GM12878 (cell line): ENCODE data around the gene ITIH2. TPM values are rescaled to one million over a fixed set of nuclear protein-coding genes. Genes with fewer than 3 reads are reported as not detected.

ENCODE experiments used
- ATAC-seq: fragments of 200-7000 bp; cut with Tn5 transposase; 3 replicates; pipeline ENCODE4 v1.9.1; 2020; ENCODE audit warnings: mild to moderate bottlenecking, moderate library complexity
- BruUV-seq: library from RNA; stranded (reverse); fragments of 400-500 nt; replicated peaks from 2 replicates; lab custom pipeline; 2021; lab: Mats Ljungman, UMichigan
- CTCF ChIA-PET: fragments of 300-600 bp; sonication (Branson Sonifier 250); formaldehyde crosslinking; extraction: SDS; loops from one replicate; lab custom pipeline; 2021; ENCODE audit warnings: inconsistent platforms; lab: Yijun Ruan, JAX
- POLR2A ChIA-PET: fragments of 350-600 bp; formaldehyde crosslinking; extraction: SDS; loops from one replicate; lab custom pipeline; 2021; ENCODE audit warnings: inconsistent platforms; lab: Charles Lee
- RAD21 ChIA-PET: fragments of 300-600 bp; sonication (Branson Sonifier 250); formaldehyde crosslinking; loops from one replicate; lab custom pipeline; 2023; ENCODE audit warnings: antibody characterized with exemption; ENCODE audit not compliant: unreplicated experiment; lab: Charles Lee
- SMC1A ChIA-PET: fragments of 300-600 bp; sonication (Branson Sonifier 250); formaldehyde crosslinking; loops from one replicate; lab custom pipeline; 2023; ENCODE audit not compliant: unreplicated experiment, uncharacterized antibody; lab: Charles Lee
- DNase-seq: peaks from one replicate; pipeline ENCODE4 v3.0.0-alpha.2; 2011; ENCODE audit warnings: low read depth, low spot score
- FAIRE-seq: peaks from 3 replicates; lab custom pipeline; 2011; peaks lifted over from hg19 to GRCh38; lab: Jason Lieb, UNC
- H2AFZ ChIP-seq: 2 replicates; pipeline ENCODE4 v1.6.0; 2011; ENCODE audit warnings: low read depth, low read length, control low read depth; ENCODE audit not compliant: control insufficient read depth
- H3K27ac ChIP-seq: 2 replicates; pipeline ENCODE4 v1.5.1; 2011; ENCODE audit warnings: control low read depth; ENCODE audit not compliant: control insufficient read depth, insufficient read depth
- H3K27me3 ChIP-seq, 2 experiments: replicated peaks in 1 of 2; 2 replicates each; pipeline versions ENCODE4 v1.6.0 to v1.6.1; 2011; ENCODE audit warnings: low read length in 1 of 2; ENCODE audit not compliant: control insufficient read depth in 2 of 2, insufficient read depth in 2 of 2
- H3K36me3 ChIP-seq, 2 experiments: 2 replicates each; pipeline ENCODE4 v1.5.1; 2011; ENCODE audit warnings: low read length in 1 of 2; ENCODE audit not compliant: control insufficient read depth in 2 of 2, insufficient read depth in 2 of 2
- H3K4me1 ChIP-seq: 2 replicates; pipeline ENCODE4 v1.6.1; 2011; ENCODE audit warnings: mild to moderate bottlenecking, low read length, moderate library complexity, mixed read lengths; ENCODE audit not compliant: control insufficient read depth, insufficient read depth
- H3K4me2 ChIP-seq: 2 replicates; pipeline ENCODE4 v1.6.0; 2011; ENCODE audit warnings: control low read depth; ENCODE audit not compliant: control insufficient read depth, insufficient read depth
- H3K4me3 ChIP-seq: fragments of 200-600 bp; sonication (generic); 2 replicates; pipeline ENCODE4 v1.5.1; 2016
- H3K79me2 ChIP-seq: 2 replicates; pipeline ENCODE4 v1.6.0; 2011; ENCODE audit warnings: low read length; ENCODE audit not compliant: control insufficient read depth, insufficient read depth
- H3K9ac ChIP-seq: 2 replicates; pipeline ENCODE4 v1.8.0; 2011; ENCODE audit warnings: low read length, control low read depth, mixed read lengths; ENCODE audit not compliant: control insufficient read depth, insufficient read depth
- H3K9me3 ChIP-seq: replicated peaks from 3 replicates; pipeline ENCODE4 v1.5.1; 2011; ENCODE audit warnings: mild to moderate bottlenecking, low read length; ENCODE audit not compliant: control insufficient read depth, insufficient read depth
- H4K20me1 ChIP-seq: 2 replicates; pipeline ENCODE4 v1.6.0; 2011; ENCODE audit not compliant: control insufficient read depth, insufficient read depth
- CBFB ChIP-seq: IDR thresholded peaks from 2 replicates; pipeline ENCODE4 v1.6.1; 2016; ENCODE audit warnings: antibody characterized with exemption, low read depth
- DPF2 ChIP-seq: fragments of 450-650 bp; IDR thresholded peaks from 2 replicates; pipeline ENCODE4 v1.6.1; 2017; ENCODE audit warnings: mild to moderate bottlenecking
- NFYA ChIP-seq: IDR thresholded peaks from 2 replicates; pipeline ENCODE4 v1.6.1; 2011; ENCODE audit warnings: low read depth, mild to moderate bottlenecking, low read length, improper control_type of control experiment, borderline replicate concordance
- NR2C1 ChIP-seq: fragments of 450-650 bp; IDR thresholded peaks from 2 replicates; pipeline ENCODE4 v1.6.1; 2017; ENCODE audit warnings: antibody characterized with exemption, mild to moderate bottlenecking, moderate library complexity
- NR2C2 ChIP-seq: IDR thresholded peaks from 2 replicates; pipeline ENCODE4 v1.6.1; 2011; ENCODE audit warnings: borderline replicate concordance, low read depth; ENCODE audit not compliant: control insufficient read depth, insufficient read length
- NRF1 ChIP-seq: conservative IDR thresholded peaks from 2 replicates; pipeline ENCODE4 v1.6.1; 2011; ENCODE audit warnings: mild to moderate bottlenecking, low read depth, low read length, improper control_type of control experiment
- RBBP5 ChIP-seq: fragments of 200-600 bp; sonication (generic); conservative IDR thresholded peaks from 2 replicates; pipeline ENCODE4 v1.6.1; 2016
- SMAD5 ChIP-seq: IDR thresholded peaks from 2 replicates; pipeline ENCODE4 v1.6.1; 2016; ENCODE audit warnings: antibody characterized with exemption, low read depth
- SREBF2 ChIP-seq: IDR thresholded peaks from 2 replicates; pipeline ENCODE4 v1.6.1; 2012; ENCODE audit warnings: mild to moderate bottlenecking, low read length
- SRF ChIP-seq, 2 experiments: IDR thresholded peaks; 2 replicates each; pipeline ENCODE4 v1.6.1; 2011; ENCODE audit warnings: low read depth in 2 of 2, low read length in 2 of 2, mild to moderate bottlenecking in 1 of 2, moderate library complexity in 1 of 2
- TCF12 ChIP-seq: IDR thresholded peaks from 2 replicates; pipeline ENCODE4 v1.6.1; 2011; ENCODE audit warnings: low read depth, mild to moderate bottlenecking, low read length
- ZNF274 ChIP-seq: IDR thresholded peaks from one replicate; pipeline ENCODE4 v1.8.0; 2011; ENCODE audit not compliant: insufficient read length, insufficient read depth
- WGBS: methylation state at CpG from one replicate; pipeline ENCODE4 v1.1.6; 2016; ENCODE audit warnings: low lambda C conversion rate; ENCODE audit not compliant: insufficient replicate concordance, insufficient coverage; ENCODE audit errors: missing lambda C conversion rate; 5-methylcytosine and 5-hydroxymethylcytosine counted together
- in situ Hi-C: fragments of 300-500 bp; cut with MboI; formaldehyde crosslinking; loops from 9 replicates; pipeline ENCODE4 v1.14.3; 2018; ENCODE audit warnings: mixed read lengths
- intact Hi-C: fragments of 100-400 bp; cut with micrococcal nuclease; formaldehyde crosslinking; loops from one replicate; pipeline ENCODE4 v1.14.2; 2022; ENCODE audit not compliant: unreplicated experiment
- polyA plus RNA-seq, 11 experiments: library from polyadenylated mRNA; depleted of rRNA in 4 of 11; unstranded in 6 of 11; stranded (reverse) in 5 of 11; fragments of >200 nt; fragmentation: Nextera tagmentation in 4 of 11; fragmentation: Illumina TruSeq in 1 of 11; extraction: Ambion mirVana in 4 of 11; extraction: Trizol in 1 of 11; gene quantifications; 1 replicate in 1 of 11; 2 replicates in 10 of 11; pipeline versions ENCODE4 v1.2.1 to v1.2.3, GENCODE V29; 2011 to 2016; ENCODE audit warnings: inconsistent platforms in 2 of 11, missing spikeins in 2 of 11, low read depth in 1 of 11
- total RNA-seq, 4 experiments: library from RNA; depleted of rRNA in 3 of 4; stranded (reverse); fragments of >200 nt in 3 of 4; fragmentation: Illumina TruSeq in 1 of 4; extraction: Trizol in 1 of 4; gene quantifications; 2 replicates each; pipeline versions ENCODE4 v1.2.1 to v1.2.3, GENCODE V29; 2013 to 2021
- TF ChIP-seq, protein P1 (sequence below): fragments of 450-650 bp; IDR thresholded peaks from 2 replicates; pipeline ENCODE4 v1.6.1; 2018; ENCODE audit warnings: mild to moderate bottlenecking, low read depth, moderate library complexity; ENCODE audit not compliant: partially characterized antibody
- TF ChIP-seq, protein P2 (sequence below): IDR thresholded peaks from 2 replicates; pipeline ENCODE4 v1.6.1; 2011; ENCODE audit warnings: borderline replicate concordance, low read depth, mild to moderate bottlenecking, moderate library complexity, mixed read lengths, low read length; ENCODE audit not compliant: insufficient read depth; ENCODE audit errors: extremely low read length
- TF ChIP-seq, protein P3 (sequence below): fragments of 450-650 bp; IDR thresholded peaks from 2 replicates; pipeline ENCODE4 v1.6.1; 2017; ENCODE audit warnings: mild to moderate bottlenecking, low read depth, inconsistent platforms; ENCODE audit not compliant: poor library complexity, severe bottlenecking
- TF ChIP-seq, protein P4 (sequence below): IDR thresholded peaks from 2 replicates; pipeline ENCODE4 v1.6.1; 2011; ENCODE audit warnings: borderline replicate concordance, low read depth, mild to moderate bottlenecking, moderate library complexity, low read length; ENCODE audit not compliant: insufficient read depth, poor library complexity, severe bottlenecking
- TF ChIP-seq, protein P5 (sequence below): IDR thresholded peaks from 2 replicates; pipeline ENCODE4 v1.6.1; 2012; ENCODE audit warnings: low read depth, low read length, improper control_type of control experiment

Gene ITIH2
- total and polyA plus RNA-seq, 10 of the 15 experiments (the other 5 are each of a cell fraction or from before 2014, with no cell fraction given), result 0.05 to 0.72 (median 0.53) TPM; not detected in 7

DNA sequence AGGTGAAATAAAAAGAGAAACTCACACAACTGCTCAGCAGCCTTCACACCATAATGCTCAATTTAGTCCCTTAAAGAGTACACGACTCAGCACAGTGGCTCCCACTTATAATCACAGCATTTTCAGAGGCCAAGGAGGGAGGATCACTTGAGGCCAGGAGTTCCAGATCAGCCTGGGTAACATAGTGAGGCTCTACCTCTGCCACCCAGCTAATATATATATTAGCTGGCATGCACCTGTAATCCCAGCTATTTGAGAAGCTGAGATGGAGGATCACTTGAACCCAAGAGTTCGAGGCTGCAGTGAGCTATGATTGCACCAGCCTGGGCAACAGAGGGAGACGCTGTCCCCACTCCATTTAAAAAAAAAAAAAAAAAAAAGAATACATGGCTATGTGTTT lies 2.2 kb downstream of the ITIH2 start:
- FAIRE-seq, result no peak
- H3K27ac ChIP-seq, result no peak overlapping the region
- H3K36me3 ChIP-seq, result no peaks in the 10 kb centered on the region
- H3K4me2 ChIP-seq, result no peak overlapping the region
- H3K4me1 ChIP-seq, result no peaks in the 10 kb centered on the region
- H3K79me2 ChIP-seq, result no peaks in the 10 kb centered on the region
- H4K20me1 ChIP-seq, result no peaks in the 10 kb centered on the region
- H2AFZ ChIP-seq, result no peak overlapping the region
- RAD21 ChIA-PET, result no interaction called here
- no peak for ATAC-seq
- no peak overlapping the region for H3K9ac ChIP-seq
- H3K4me3 ChIP-seq, result no peak overlapping the region
- H3K9me3 ChIP-seq, result no peaks in the 10 kb centered on the region
- in situ Hi-C loops, result no loop called here
- POLR2A ChIA-PET, result no interaction called here
- peaks cover 2 to 10% of the 10 kb centered on the region in 2 experiments for H3K27me3 ChIP-seq
- SMC1A ChIA-PET, result no interaction called here
- no peak for DNase-seq
- CTCF ChIA-PET, result interaction anchor here (1.0 to 2.1 kb wide), 2 partner anchors 18 to 180 kb away, joined by 3 to 7 read pairs; no protein-coding TSS in a partner anchor
- WGBS, result 23% methylated on average over 3 of the region's 3 CpGs
- no TSS peak for BruUV-seq
- intact Hi-C loops, result no loop called here
- no peak for TF ChIP-seq SMAD5
- TF ChIP-seq SRF (IDR thresholded peaks at IDR 0.05; ENCODE audit: low read depth in 2 of 2, low read length in 2 of 2), result no peak
- no peak for TF ChIP-seq NR2C2
- no peak for TF ChIP-seq ZNF274
- no peak for TF ChIP-seq NRF1
- no peak for TF ChIP-seq NR2C1
- no peak for TF ChIP-seq SREBF2
- TF ChIP-seq NFYA, result no peak
- TF ChIP-seq, protein P1, sequence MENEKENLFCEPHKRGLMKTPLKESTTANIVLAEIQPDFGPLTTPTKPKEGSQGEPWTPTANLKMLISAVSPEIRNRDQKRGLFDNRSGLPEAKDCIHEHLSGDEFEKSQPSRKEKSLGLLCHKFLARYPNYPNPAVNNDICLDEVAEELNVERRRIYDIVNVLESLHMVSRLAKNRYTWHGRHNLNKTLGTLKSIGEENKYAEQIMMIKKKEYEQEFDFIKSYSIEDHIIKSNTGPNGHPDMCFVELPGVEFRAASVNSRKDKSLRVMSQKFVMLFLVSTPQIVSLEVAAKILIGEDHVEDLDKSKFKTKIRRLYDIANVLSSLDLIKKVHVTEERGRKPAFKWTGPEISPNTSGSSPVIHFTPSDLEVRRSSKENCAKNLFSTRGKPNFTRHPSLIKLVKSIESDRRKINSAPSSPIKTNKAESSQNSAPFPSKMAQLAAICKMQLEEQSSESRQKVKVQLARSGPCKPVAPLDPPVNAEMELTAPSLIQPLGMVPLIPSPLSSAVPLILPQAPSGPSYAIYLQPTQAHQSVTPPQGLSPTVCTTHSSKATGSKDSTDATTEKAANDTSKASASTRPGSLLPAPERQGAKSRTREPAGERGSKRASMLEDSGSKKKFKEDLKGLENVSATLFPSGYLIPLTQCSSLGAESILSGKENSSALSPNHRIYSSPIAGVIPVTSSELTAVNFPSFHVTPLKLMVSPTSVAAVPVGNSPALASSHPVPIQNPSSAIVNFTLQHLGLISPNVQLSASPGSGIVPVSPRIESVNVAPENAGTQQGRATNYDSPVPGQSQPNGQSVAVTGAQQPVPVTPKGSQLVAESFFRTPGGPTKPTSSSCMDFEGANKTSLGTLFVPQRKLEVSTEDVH, result no peak
- TF ChIP-seq CBFB, result no peak
- TF ChIP-seq, protein P2, sequence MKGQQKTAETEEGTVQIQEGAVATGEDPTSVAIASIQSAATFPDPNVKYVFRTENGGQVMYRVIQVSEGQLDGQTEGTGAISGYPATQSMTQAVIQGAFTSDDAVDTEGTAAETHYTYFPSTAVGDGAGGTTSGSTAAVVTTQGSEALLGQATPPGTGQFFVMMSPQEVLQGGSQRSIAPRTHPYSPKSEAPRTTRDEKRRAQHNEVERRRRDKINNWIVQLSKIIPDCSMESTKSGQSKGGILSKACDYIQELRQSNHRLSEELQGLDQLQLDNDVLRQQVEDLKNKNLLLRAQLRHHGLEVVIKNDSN, result no peak
- no peak for TF ChIP-seq DPF2
- TF ChIP-seq, protein P3, sequence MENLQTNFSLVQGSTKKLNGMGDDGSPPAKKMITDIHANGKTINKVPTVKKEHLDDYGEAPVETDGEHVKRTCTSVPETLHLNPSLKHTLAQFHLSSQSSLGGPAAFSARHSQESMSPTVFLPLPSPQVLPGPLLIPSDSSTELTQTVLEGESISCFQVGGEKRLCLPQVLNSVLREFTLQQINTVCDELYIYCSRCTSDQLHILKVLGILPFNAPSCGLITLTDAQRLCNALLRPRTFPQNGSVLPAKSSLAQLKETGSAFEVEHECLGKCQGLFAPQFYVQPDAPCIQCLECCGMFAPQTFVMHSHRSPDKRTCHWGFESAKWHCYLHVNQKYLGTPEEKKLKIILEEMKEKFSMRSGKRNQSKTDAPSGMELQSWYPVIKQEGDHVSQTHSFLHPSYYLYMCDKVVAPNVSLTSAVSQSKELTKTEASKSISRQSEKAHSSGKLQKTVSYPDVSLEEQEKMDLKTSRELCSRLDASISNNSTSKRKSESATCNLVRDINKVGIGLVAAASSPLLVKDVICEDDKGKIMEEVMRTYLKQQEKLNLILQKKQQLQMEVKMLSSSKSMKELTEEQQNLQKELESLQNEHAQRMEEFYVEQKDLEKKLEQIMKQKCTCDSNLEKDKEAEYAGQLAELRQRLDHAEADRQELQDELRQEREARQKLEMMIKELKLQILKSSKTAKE, result no peak
- TF ChIP-seq, protein P4, sequence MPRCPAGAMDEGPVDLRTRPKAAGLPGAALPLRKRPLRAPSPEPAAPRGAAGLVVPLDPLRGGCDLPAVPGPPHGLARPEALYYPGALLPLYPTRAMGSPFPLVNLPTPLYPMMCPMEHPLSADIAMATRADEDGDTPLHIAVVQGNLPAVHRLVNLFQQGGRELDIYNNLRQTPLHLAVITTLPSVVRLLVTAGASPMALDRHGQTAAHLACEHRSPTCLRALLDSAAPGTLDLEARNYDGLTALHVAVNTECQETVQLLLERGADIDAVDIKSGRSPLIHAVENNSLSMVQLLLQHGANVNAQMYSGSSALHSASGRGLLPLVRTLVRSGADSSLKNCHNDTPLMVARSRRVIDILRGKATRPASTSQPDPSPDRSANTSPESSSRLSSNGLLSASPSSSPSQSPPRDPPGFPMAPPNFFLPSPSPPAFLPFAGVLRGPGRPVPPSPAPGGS, result no peak
- no peak for TF ChIP-seq RBBP5
- TF ChIP-seq, protein P5, sequence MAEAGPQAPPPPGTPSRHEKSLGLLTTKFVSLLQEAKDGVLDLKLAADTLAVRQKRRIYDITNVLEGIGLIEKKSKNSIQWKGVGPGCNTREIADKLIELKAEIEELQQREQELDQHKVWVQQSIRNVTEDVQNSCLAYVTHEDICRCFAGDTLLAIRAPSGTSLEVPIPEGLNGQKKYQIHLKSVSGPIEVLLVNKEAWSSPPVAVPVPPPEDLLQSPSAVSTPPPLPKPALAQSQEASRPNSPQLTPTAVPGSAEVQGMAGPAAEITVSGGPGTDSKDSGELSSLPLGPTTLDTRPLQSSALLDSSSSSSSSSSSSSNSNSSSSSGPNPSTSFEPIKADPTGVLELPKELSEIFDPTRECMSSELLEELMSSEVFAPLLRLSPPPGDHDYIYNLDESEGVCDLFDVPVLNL, result no peak
- no peak for TF ChIP-seq TCF12
